CD4-positive, alpha-beta T cell treated with Interferon gamma for 1 hour (primary cell): ENCODE data around the gene C15orf39.
A peak's percentile ranks its signal among the peaks of the same experiment; 100 is the strongest.
"Not testable (repeated sequence)": the region's sequence is repeated elsewhere in the genome, so short reads cannot be mapped to it uniquely, and the experiment has no call there.

Experiments used
- DNase-seq: peaks from one replicate; pipeline ENCODE4 v3.0.0-alpha.2; 2020

Gene C15orf39

GRCh38 chr15:75201616-75202250 lies at the start of gene C15orf39:
C15orf39 (plus strand) TSS chr15:75201882; CDS start chr15:75206049, 4,167 bp downstream.
- peak; percentile 77 for DNase-seq

- DNase-seq = no peak
Measured at GRCh38 chr15:75152382-75153079, 49.2 kb upstream of the C15orf39 start.

GRCh38 chr15:75153087-75153486 lies 48.6 kb upstream of the C15orf39 start:
- peak; percentile 54 for DNase-seq

- DNase-seq = no peak
Measured at GRCh38 chr15:75153565-75154276, 48.0 kb upstream of the C15orf39 start.

GRCh38 chr15:75154461-75155062 lies 47.1 kb upstream of the C15orf39 start:
- no peak for DNase-seq

GRCh38 chr15:75156326-75157215 lies 45.1 kb upstream of the C15orf39 start:
- no peak for DNase-seq

- DNase-seq = no peak
Measured at GRCh38 chr15:75158402-75158801, 43.3 kb upstream of the C15orf39 start.

- DNase-seq = no peak
Measured at GRCh38 chr15:75159244-75159643, 42.4 kb upstream of the C15orf39 start.

GRCh38 chr15:75161106-75161916 lies 40.4 kb upstream of the C15orf39 start:
- no peak for DNase-seq

GRCh38 chr15:75161917-75162414 lies 39.7 kb upstream of the C15orf39 start:
- DNase-seq = peak; percentile 44

GRCh38 chr15:75163150-75163564 lies 38.5 kb upstream of the C15orf39 start:
- no peak for DNase-seq

- DNase-seq = no peak
Measured at GRCh38 chr15:75164625-75165350, 36.9 kb upstream of the C15orf39 start.

GRCh38 chr15:75166489-75167063 lies 35.1 kb upstream of the C15orf39 start:
- not testable (repeated sequence) for DNase-seq

- peak; percentile 36 for DNase-seq
Measured at GRCh38 chr15:75167588-75168350, 33.9 kb upstream of the C15orf39 start.

- DNase-seq = no peak
Measured at GRCh38 chr15:75168374-75168773, 33.3 kb upstream of the C15orf39 start.

- no peak for DNase-seq
Measured at GRCh38 chr15:75170203-75170602, 31.5 kb upstream of the C15orf39 start.

GRCh38 chr15:75170711-75171341 lies 30.9 kb upstream of the C15orf39 start:
- no peak for DNase-seq

GRCh38 chr15:75171408-75171807 lies 30.3 kb upstream of the C15orf39 start:
- no peak for DNase-seq

GRCh38 chr15:75172284-75172820 lies 29.3 kb upstream of the C15orf39 start:
- no peak for DNase-seq
